A673 (cell line): Measurements from ENCODE around the gene ANXA2R. TPM values are rescaled to one million over a fixed set of nuclear protein-coding genes. Genes with fewer than 3 reads are reported as not detected.

Source experiments
- BruUV-seq: library from RNA; stranded (reverse); fragments of 400-500 nt; replicated peaks from 2 replicates; lab custom pipeline; 2021; lab: Mats Ljungman, UMichigan
- CTCF ChIA-PET: fragments of 300-600 bp; sonication (Branson Sonifier 250); formaldehyde crosslinking; loops from one replicate; lab custom pipeline; 2022; ENCODE audit warnings: antibody characterized with exemption; lab: Charles Lee
- POLR2A ChIA-PET: fragments of 300-600 bp; sonication (Branson Sonifier 250); formaldehyde crosslinking; loops from one replicate; lab custom pipeline; 2022; ENCODE audit warnings: antibody characterized with exemption; ENCODE audit not compliant: low non-redundant PET; lab: Charles Lee
- DNase-seq: peaks from one replicate; pipeline ENCODE4 v3.0.0-alpha.2; 2015; ENCODE audit warnings: low spot score
- H3K27ac ChIP-seq: fragments of 200-600 bp; sonication (generic); 2 replicates; pipeline ENCODE4 v1.5.1; 2016; ENCODE audit warnings: mixed run types, low read depth, mild to moderate bottlenecking, mixed read lengths, antibody characterized with exemption, low read length; ENCODE audit not compliant: poor library complexity, severe bottlenecking
- H3K27me3 ChIP-seq: fragments of 200-600 bp; sonication (generic); replicated peaks from 2 replicates; pipeline ENCODE4 v1.6.1; 2017; ENCODE audit warnings: mixed run types, low read depth, mild to moderate bottlenecking, mixed read lengths, antibody characterized with exemption, low read length; ENCODE audit not compliant: insufficient read depth, poor library complexity
- H3K36me3 ChIP-seq: fragments of 200-600 bp; sonication (generic); 2 replicates; pipeline ENCODE4 v1.6.1; 2016; ENCODE audit warnings: mixed run types, mild to moderate bottlenecking, mixed read lengths, antibody characterized with exemption, low read length; ENCODE audit not compliant: insufficient read depth, poor library complexity, severe bottlenecking
- H3K4me1 ChIP-seq: fragments of 200-600 bp; sonication (generic); 2 replicates; pipeline ENCODE4 v1.6.1; 2017; ENCODE audit warnings: mixed run types, mild to moderate bottlenecking, mixed read lengths, antibody characterized with exemption, low read length; ENCODE audit not compliant: insufficient read depth, poor library complexity, severe bottlenecking
- H3K4me3 ChIP-seq: fragments of 200-600 bp; sonication (generic); 2 replicates; pipeline ENCODE4 v1.5.1; 2016; ENCODE audit warnings: low read depth, mixed run types, mild to moderate bottlenecking, mixed read lengths, low read length; ENCODE audit not compliant: poor library complexity, severe bottlenecking
- H3K9me3 ChIP-seq: fragments of 200-600 bp; sonication (generic); 2 replicates; pipeline ENCODE4 v1.6.1; 2016; ENCODE audit warnings: mixed run types, low read depth, mild to moderate bottlenecking, mixed read lengths, antibody characterized with exemption, low read length; ENCODE audit not compliant: poor library complexity, severe bottlenecking
- EZH2 ChIP-seq: fragments of 200-600 bp; sonication (generic); IDR thresholded peaks from 2 replicates; pipeline ENCODE4 v1.6.1; 2017; ENCODE audit warnings: borderline replicate concordance, low read depth, mild to moderate bottlenecking, mixed read lengths, antibody characterized with exemption, low read length; ENCODE audit not compliant: poor library complexity, severe bottlenecking
- intact Hi-C: fragments of 100-400 bp; cut with micrococcal nuclease; formaldehyde crosslinking; loops from one replicate; pipeline ENCODE4 v1.10.0; 2022; ENCODE audit not compliant: unreplicated experiment
- total RNA-seq: library from RNA; stranded (reverse); gene quantifications from 2 replicates; pipeline ENCODE4 v1.2.3, GENCODE V29; 2021
- TF ChIP-seq, protein P1 (sequence below): fragments of 300-800, 200-600 bp; sonication (generic); conservative IDR thresholded peaks from 2 replicates; pipeline ENCODE4 v1.5.1; 2017; ENCODE audit warnings: low read depth, mild to moderate bottlenecking, antibody characterized with exemption, low read length, moderate library complexity, mixed read lengths

The ANXA2R gene
- total RNA-seq, 1 experiment from 2014 or later = 1.4 TPM

DNA sequence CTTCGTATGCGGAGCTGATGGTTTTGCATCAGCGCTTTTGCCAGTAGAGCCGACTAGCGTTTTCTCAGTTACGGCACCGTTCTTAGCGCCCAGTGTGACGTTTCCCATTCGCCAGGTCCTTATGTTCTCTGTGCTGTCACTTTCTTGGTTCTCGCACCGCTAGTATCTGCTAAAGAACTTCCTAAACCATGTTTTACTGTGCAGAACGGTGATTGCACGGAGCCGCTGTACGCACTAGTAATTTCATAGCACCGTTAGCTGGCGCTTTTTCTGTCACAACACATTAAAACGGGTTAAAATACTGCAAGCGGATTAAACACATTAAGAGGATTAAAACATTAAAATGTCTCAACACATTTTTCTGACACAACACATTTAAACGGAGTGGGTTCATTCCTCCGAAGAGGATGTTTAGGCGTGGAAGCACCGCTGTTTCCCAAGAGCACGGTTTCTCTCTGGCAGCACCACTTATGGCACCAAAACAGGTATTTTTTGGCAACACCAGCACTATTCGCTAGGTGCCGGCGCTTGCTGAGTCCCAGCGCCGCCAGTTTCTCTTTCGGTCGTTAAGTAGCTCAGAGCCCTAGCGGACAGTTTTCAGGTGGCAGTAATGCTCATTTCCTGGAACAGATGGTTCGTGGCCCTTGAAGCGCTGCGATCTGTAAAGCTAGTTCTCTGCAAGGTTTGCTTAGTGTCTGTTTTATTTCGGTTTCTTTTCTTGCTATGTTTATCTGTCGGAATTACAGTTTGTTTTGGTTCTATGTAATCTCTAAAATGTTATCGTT lies 20.3 kb downstream of the ANXA2R start:
- peak overlapping the region; percentile 81 for H3K4me3 ChIP-seq
- ChIA-PET CTCF (interaction anchor here (0.6 to 1.9 kb wide), 10 partner anchors 12 to 118 kb away, joined by 3 to 7 read pairs (median 3); no protein-coding TSS in a partner anchor), POLR2A (no interaction called here)
- H3K9me3 ChIP-seq = no peaks in the 10 kb centered on the region
- no peak for TF ChIP-seq EZH2
- TF ChIP-seq, protein P1, sequence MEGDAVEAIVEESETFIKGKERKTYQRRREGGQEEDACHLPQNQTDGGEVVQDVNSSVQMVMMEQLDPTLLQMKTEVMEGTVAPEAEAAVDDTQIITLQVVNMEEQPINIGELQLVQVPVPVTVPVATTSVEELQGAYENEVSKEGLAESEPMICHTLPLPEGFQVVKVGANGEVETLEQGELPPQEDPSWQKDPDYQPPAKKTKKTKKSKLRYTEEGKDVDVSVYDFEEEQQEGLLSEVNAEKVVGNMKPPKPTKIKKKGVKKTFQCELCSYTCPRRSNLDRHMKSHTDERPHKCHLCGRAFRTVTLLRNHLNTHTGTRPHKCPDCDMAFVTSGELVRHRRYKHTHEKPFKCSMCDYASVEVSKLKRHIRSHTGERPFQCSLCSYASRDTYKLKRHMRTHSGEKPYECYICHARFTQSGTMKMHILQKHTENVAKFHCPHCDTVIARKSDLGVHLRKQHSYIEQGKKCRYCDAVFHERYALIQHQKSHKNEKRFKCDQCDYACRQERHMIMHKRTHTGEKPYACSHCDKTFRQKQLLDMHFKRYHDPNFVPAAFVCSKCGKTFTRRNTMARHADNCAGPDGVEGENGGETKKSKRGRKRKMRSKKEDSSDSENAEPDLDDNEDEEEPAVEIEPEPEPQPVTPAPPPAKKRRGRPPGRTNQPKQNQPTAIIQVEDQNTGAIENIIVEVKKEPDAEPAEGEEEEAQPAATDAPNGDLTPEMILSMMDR = peak; percentile 52
- intact Hi-C loops = loop anchor here (2.0 kb wide), 3 partner anchors 21 to 69 kb away; partner anchors contain the start of gene ANXA2R
- H3K27ac ChIP-seq = peak overlapping the region; percentile 31
- no TSS peak for BruUV-seq
- DNase-seq = peak; percentile 89
- peaks cover 16% of the 10 kb centered on the region for H3K4me1 ChIP-seq
- H3K27me3 ChIP-seq = no peaks in the 10 kb centered on the region
- H3K36me3 ChIP-seq = no peaks in the 10 kb centered on the region

DNA sequence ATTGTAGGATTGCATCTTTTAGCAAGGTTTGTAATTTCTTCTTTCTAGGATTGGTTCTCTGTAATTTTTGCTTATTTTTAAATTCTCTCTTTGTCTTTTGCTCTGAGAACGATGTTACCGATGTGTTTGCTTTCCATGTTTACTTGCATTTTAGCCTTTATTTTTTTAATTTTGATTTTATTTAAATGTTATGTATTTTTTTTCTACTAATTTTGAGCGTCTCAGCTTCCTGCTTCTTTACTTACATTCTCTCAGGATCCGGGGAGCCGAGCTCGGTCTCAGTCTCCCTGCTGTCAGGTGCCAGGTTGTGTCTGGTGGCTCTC lies 20.9 kb downstream of the ANXA2R start:
- Histone ChIP-seq H3K36me3 (no peaks in the 10 kb centered on the region), H3K4me3 (peak overlapping the region; percentile 81), H3K27ac (peak overlapping the region; percentile 92), H3K4me1 (peaks cover 16% of the 10 kb centered on the region), H3K9me3 (no peaks in the 10 kb centered on the region), H3K27me3 (no peaks in the 10 kb centered on the region)
- BruUV-seq = no TSS peak
- ChIA-PET CTCF (interaction anchor here (0.7 to 1.9 kb wide), 6 partner anchors 12 to 110 kb away, joined by 3 to 7 read pairs (median 4); no protein-coding TSS in a partner anchor), POLR2A (no interaction called here)
- TF ChIP-seq, protein P1 = no peak
- TF ChIP-seq EZH2 = no peak
- DNase-seq = no peak
- intact Hi-C loops = loop anchor here (2.0 kb wide), 2 partner anchors 24 to 68 kb away; no protein-coding TSS in a partner anchor

DNA sequence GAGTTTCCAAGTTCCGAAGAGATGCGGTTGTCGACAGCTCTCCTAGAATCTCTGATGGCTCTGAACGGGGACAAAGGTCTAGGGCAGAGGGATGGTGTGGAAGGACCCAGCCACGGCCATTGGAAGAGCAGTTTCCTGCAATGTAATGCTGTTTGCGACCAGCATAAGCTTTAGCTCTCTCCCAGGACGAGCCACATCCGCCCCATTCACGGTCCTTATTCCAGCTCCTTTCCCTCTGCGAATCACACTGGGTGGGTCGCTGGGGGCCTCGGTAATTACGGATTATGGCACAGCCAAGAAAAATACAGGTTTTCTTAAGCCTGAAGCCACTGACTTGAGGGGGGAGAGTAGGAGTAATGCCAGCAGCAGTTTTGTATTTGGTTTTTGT lies 22.7 kb downstream of the ANXA2R start:
- Histone ChIP-seq H3K27ac (peak overlapping the region; percentile 92), H3K4me1 (peaks cover 16% of the 10 kb centered on the region), H3K36me3 (no peaks in the 10 kb centered on the region), H3K9me3 (no peaks in the 10 kb centered on the region), H3K4me3 (peak overlapping the region; percentile 81), H3K27me3 (no peaks in the 10 kb centered on the region)
- ChIA-PET POLR2A (interaction anchor here (0.7 kb wide), 1 partner anchor 508 kb away, joined by 3 read pairs; no protein-coding TSS in a partner anchor), CTCF (no interaction called here)
- DNase-seq = peak; percentile 35
- intact Hi-C loops = loop anchor here (2.0 kb wide), 1 partner anchor 109 kb away; no protein-coding TSS in a partner anchor
- BruUV-seq = no TSS peak
- TF ChIP-seq EZH2 = no peak
- TF ChIP-seq, protein P1 = no peak
